SK-N-SH treated with all-trans-retinoic acid at 6 μM for 48 hours (cell line): Measurements from ENCODE around the gene TNIP3.

ENCODE experiments used
- CSDC2 ChIP-seq: fragments of 250-450 bp; sonication (Bioruptor Pico); IDR thresholded peaks from 2 replicates; pipeline ENCODE4 v1.5.0; 2020; ENCODE audit warnings: mild to moderate bottlenecking, moderate library complexity
- ISL1 ChIP-seq: fragments of 250-450 bp; sonication (Bioruptor Pico); IDR thresholded peaks from 2 replicates; pipeline ENCODE4 v2.1.2; 2022; ENCODE audit warnings: mild to moderate bottlenecking, moderate library complexity
- OSR1 ChIP-seq: fragments of 250-450 bp; sonication (Bioruptor Pico); IDR thresholded peaks from 2 replicates; pipeline ENCODE4 v1.8.0; 2022; ENCODE audit warnings: moderate library complexity, mild to moderate bottlenecking, inconsistent platforms
- PPARA ChIP-seq: fragments of 250-450 bp; sonication (Bioruptor Pico); IDR thresholded peaks from 2 replicates; pipeline ENCODE4 v1.5.0; 2020; ENCODE audit warnings: mild to moderate bottlenecking, borderline replicate concordance
- RARB ChIP-seq: fragments of 250-450 bp; sonication (Bioruptor Pico); IDR thresholded peaks from 2 replicates; pipeline ENCODE4 v1.8.0; 2021; ENCODE audit warnings: mild to moderate bottlenecking, moderate library complexity
- TOX ChIP-seq: fragments of 250-450 bp; sonication (Bioruptor Pico); IDR thresholded peaks from 2 replicates; pipeline ENCODE4 v1.8.0; 2021; ENCODE audit warnings: mild to moderate bottlenecking, moderate library complexity, borderline replicate concordance
- TSHZ2 ChIP-seq: fragments of 250-450 bp; sonication (Bioruptor Pico); IDR thresholded peaks from 2 replicates; pipeline ENCODE4 v1.5.0; 2020; ENCODE audit warnings: mild to moderate bottlenecking, moderate library complexity
- ZFP30 ChIP-seq: fragments of 450-650 bp; formaldehyde crosslinking; IDR thresholded peaks from 2 replicates; pipeline ENCODE4 v1.5.0; 2022; ENCODE audit warnings: mild to moderate bottlenecking, moderate library complexity
- ZNF8 ChIP-seq: fragments of 450-650 bp; formaldehyde crosslinking; IDR thresholded peaks from 2 replicates; pipeline ENCODE4 v1.5.0; 2020; ENCODE audit warnings: mild to moderate bottlenecking, moderate library complexity

- TF ChIP-seq PPARA (CRISPR knock-in tag) = no peak
- no peak for TF ChIP-seq ZNF8 (CRISPR knock-in tag)
- no peak for TF ChIP-seq CSDC2 (CRISPR knock-in tag)
- TF ChIP-seq RARB (CRISPR knock-in tag) = no peak
- TF ChIP-seq TOX = no peak
- no peak for TF ChIP-seq TSHZ2 (CRISPR knock-in tag)
- no peak for TF ChIP-seq ZFP30 (CRISPR knock-in tag)
- no peak for TF ChIP-seq OSR1 (CRISPR knock-in tag)
- no peak for TF ChIP-seq ISL1 (CRISPR knock-in tag)
These were observed 21.8 kb upstream of the TNIP3 start for GRCh38 chr4:121185960-121186359.
